K562 (cell line): ENCODE data around the gene TMEM120B. TPM values are rescaled to one million over a fixed set of nuclear protein-coding genes. Genes with fewer than 3 reads are reported as not detected.

Source experiments
- ETV5 ChIP-seq: sonication (generic); formaldehyde crosslinking; IDR thresholded peaks from 2 replicates; pipeline ENCODE4 v1.4.0; 2020; ENCODE audit warnings: low read depth, mild to moderate bottlenecking, missing genetic modification reagents
- EWSR1 ChIP-seq: fragments of 450-650 bp; IDR thresholded peaks from 2 replicates; pipeline ENCODE4 v1.6.1; 2018; ENCODE audit warnings: borderline replicate concordance, mild to moderate bottlenecking, low read depth, moderate library complexity; ENCODE audit not compliant: partially characterized antibody
- GATAD2B ChIP-seq: fragments of 450-650 bp; IDR thresholded peaks from 2 replicates; pipeline ENCODE4 v1.6.1; 2017; ENCODE audit warnings: mild to moderate bottlenecking, borderline replicate concordance
- HDAC6 ChIP-seq: IDR thresholded peaks from 2 replicates; pipeline ENCODE4 v1.6.1; 2012; ENCODE audit warnings: low read depth, mild to moderate bottlenecking, control low read depth, inconsistent platforms, low read length, moderate library complexity
- KAT7 ChIP-seq: sonication (generic); formaldehyde crosslinking; IDR thresholded peaks from 2 replicates; pipeline ENCODE4 v1.8.0; 2022; ENCODE audit warnings: missing genetic modification reagents, mild to moderate bottlenecking, borderline replicate concordance
- MAFG ChIP-seq: fragments of 450-650 bp; conservative IDR thresholded peaks from 2 replicates; pipeline ENCODE4 v1.6.1; 2016; ENCODE audit warnings: missing genetic modification characterization, missing compliant biosample characterization
- MAZ ChIP-seq, 2 experiments: fragments of 450-650 bp in 1 of 2; sonication (generic) in 1 of 2; formaldehyde crosslinking; IDR thresholded peaks in 1 of 2; conservative IDR thresholded peaks in 1 of 2; 2 replicates each; pipeline versions ENCODE4 v1.4.0 to v1.5.0; 2020; ENCODE audit warnings: mild to moderate bottlenecking in 1 of 2, missing genetic modification reagents in 1 of 2
- MNT ChIP-seq, 2 experiments: fragments of 450-650 bp; conservative IDR thresholded peaks; 2 replicates each; pipeline ENCODE4 v1.6.1; 2017; ENCODE audit warnings: mild to moderate bottlenecking in 2 of 2, moderate library complexity in 2 of 2
- MYNN ChIP-seq, 2 experiments: sonication (generic); formaldehyde crosslinking in 1 of 2; IDR thresholded peaks; 2 replicates each; pipeline versions ENCODE4 v1.5.0 to v1.6.1; 2016 to 2020; ENCODE audit warnings: antibody characterized with exemption in 1 of 2, missing genetic modification reagents in 1 of 2
- PHB2 ChIP-seq: fragments of 450-650 bp; IDR thresholded peaks from 2 replicates; pipeline ENCODE4 v1.6.1; 2017; ENCODE audit warnings: low read depth
- PHF8 ChIP-seq: fragments of 200-600 bp; sonication (generic); IDR thresholded peaks from 2 replicates; pipeline ENCODE4 v1.6.1; 2012; ENCODE audit warnings: mixed run types, mild to moderate bottlenecking, inconsistent platforms, low read length, moderate library complexity, borderline replicate concordance
- POLR3G ChIP-seq: IDR thresholded peaks from 2 replicates; pipeline ENCODE4 v1.6.1; 2011; ENCODE audit not compliant: insufficient read length, insufficient replicate concordance; ENCODE audit errors: extremely low read depth
- PPARD ChIP-seq: fragments of 250-450 bp; sonication (Bioruptor Pico); IDR thresholded peaks from 2 replicates; pipeline ENCODE4 v1.8.0; 2022; ENCODE audit warnings: inconsistent platforms, mild to moderate bottlenecking, moderate library complexity
- PRMT5 ChIP-seq: sonication (generic); formaldehyde crosslinking; IDR thresholded peaks from 2 replicates; pipeline ENCODE4 v1.5.0; 2020; ENCODE audit warnings: missing genetic modification reagents
- SETDB1 ChIP-seq: IDR thresholded peaks from one replicate; pipeline ENCODE4 v1.6.1; 2012; ENCODE audit warnings: low read length, control low read depth, inconsistent platforms
- SMAD4 ChIP-seq: fragments of 250-450 bp; sonication (Bioruptor Pico); conservative IDR thresholded peaks from 2 replicates; pipeline ENCODE4 v1.8.0; 2021; ENCODE audit warnings: inconsistent platforms, mild to moderate bottlenecking, moderate library complexity
- SMARCA5 ChIP-seq: fragments of 450-650 bp; IDR thresholded peaks from 2 replicates; pipeline ENCODE4 v1.6.1; 2016
- SMARCE1 ChIP-seq: fragments of 450-650 bp; IDR thresholded peaks from 2 replicates; pipeline ENCODE4 v1.7.1; 2016; ENCODE audit warnings: mild to moderate bottlenecking
- SMC3 ChIP-seq: conservative IDR thresholded peaks from 2 replicates; pipeline ENCODE4 v1.6.1; 2011; ENCODE audit warnings: low read depth, low read length, improper control_type of control experiment; ENCODE audit not compliant: insufficient read depth
- TCF7L2 ChIP-seq: fragments of 150-350 bp; IDR thresholded peaks from 2 replicates; pipeline ENCODE4 v1.6.1; 2016; ENCODE audit warnings: low read depth, mild to moderate bottlenecking, low read length, moderate library complexity
- TOE1 ChIP-seq, 2 experiments: fragments of 450-650 bp in 1 of 2; sonication (generic) in 1 of 2; formaldehyde crosslinking in 1 of 2; IDR thresholded peaks; 2 replicates each; pipeline versions ENCODE4 v1.7.1 to v1.8.0; 2016 to 2022; ENCODE audit warnings: borderline replicate concordance in 2 of 2, mild to moderate bottlenecking in 2 of 2, antibody characterized with exemption in 1 of 2, inconsistent platforms in 1 of 2, low read depth in 1 of 2, missing genetic modification reagents in 1 of 2, moderate library complexity in 1 of 2
- XRCC5 ChIP-seq: fragments of 200-400 bp; formaldehyde crosslinking; IDR thresholded peaks from 2 replicates; pipeline ENCODE4 v1.6.1; 2017; ENCODE audit warnings: low read depth, mild to moderate bottlenecking, low read length
- ZNF165 ChIP-seq: fragments of 250-450 bp; sonication (Bioruptor Pico); IDR thresholded peaks from 2 replicates; pipeline ENCODE4 v1.4.0; 2020; ENCODE audit warnings: borderline replicate concordance
- ZNF512 ChIP-seq: IDR thresholded peaks from 2 replicates; pipeline ENCODE4 v1.6.1; 2016; ENCODE audit warnings: missing genetic modification characterization, missing compliant biosample characterization
- polyA plus RNA-seq, 8 experiments: library from polyadenylated mRNA; depleted of rRNA in 4 of 8; stranded (reverse) in 5 of 8; unstranded in 3 of 8; fragments of >200 nt; fragmentation: Nextera tagmentation in 2 of 8; fragmentation: Illumina TruSeq in 1 of 8; extraction: Ambion mirVana in 2 of 8; extraction: Trizol in 1 of 8; gene quantifications; 2 replicates each; pipeline versions ENCODE4 v1.2.1 to v1.2.3, GENCODE V29; 2011 to 2014; ENCODE audit warnings: inconsistent platforms in 1 of 8, missing spikeins in 1 of 8
- total RNA-seq, 7 experiments: library from RNA; depleted of rRNA in 6 of 7; stranded (reverse); fragments of >200 nt in 6 of 7; fragmentation: Illumina TruSeq in 2 of 7; extraction: Trizol in 2 of 7; gene quantifications; 2 replicates each; pipeline versions ENCODE4 v1.2.1 to v1.2.3, GENCODE V29; 2011 to 2021; ENCODE audit warnings: low replicate concordance in 1 of 7
- TF ChIP-seq, protein P1 (sequence below): fragments of 250-450 bp; sonication (Bioruptor Pico); IDR thresholded peaks from 2 replicates; pipeline ENCODE4 v1.8.0; 2022; ENCODE audit warnings: moderate library complexity, mild to moderate bottlenecking, inconsistent platforms

Gene TMEM120B
- total and polyA plus RNA-seq, 9 of the 15 experiments (the other 6 are each of a cell fraction or from before 2014, with no cell fraction given) = 1.7 to 18.6 (median 7.4) TPM

DNA sequence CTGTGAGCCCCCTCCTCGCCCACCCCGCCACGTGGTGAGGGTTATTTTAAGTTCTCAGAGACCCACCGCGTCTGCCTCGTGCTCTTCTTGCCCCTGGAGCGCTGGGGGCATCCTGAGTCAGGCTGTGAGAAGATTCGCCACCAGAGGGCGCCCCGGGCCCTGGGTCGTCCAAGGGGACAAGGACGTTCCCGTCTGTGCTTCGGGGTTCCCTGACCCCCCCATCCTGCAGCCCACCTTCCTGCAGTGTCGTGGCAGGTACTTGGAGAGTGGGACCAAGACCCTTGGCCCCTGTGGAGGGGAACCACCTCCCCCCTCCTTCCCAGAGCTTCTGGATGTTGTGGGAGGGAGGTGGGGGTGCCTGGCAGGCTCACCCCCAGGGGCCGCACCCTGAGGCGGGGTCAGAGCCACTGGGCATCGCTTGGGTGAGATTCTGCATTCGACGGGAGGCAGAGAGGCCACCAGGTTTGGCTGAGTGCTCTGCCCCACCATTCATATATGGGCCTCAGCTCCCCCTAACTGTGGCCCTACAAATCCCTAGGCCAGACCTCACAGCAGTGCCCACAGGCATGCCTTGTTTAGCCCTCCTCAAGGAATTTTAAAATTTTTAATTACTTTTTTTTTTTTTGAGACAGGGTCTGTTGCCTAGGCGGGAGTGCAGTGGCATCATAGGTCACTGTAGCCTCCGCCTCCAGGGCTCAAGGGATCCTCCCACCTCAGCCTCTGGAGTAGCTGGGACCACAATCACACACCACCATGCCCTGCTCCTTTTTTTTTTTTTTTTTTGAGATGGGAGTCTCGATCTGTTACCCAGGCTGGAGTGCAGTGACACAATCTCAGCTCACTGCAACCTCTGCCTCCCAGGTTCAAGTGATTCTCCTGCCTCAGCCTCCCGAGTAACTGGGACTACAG lies 63.9 kb downstream of the TMEM120B start (continued):
- no peak for TF ChIP-seq EWSR1
- no peak for TF ChIP-seq ETV5
- TF ChIP-seq, protein P1, sequence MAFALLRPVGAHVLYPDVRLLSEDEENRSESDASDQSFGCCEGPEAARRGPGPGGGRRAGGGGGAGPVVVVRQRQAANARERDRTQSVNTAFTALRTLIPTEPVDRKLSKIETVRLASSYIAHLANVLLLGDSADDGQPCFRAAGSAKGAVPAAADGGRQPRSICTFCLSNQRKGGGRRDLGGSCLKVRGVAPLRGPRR (CRISPR knock-in tag) = no peak
- TF ChIP-seq ZNF165 = no peak
- no peak for TF ChIP-seq XRCC5
- peak; percentile 86 for TF ChIP-seq SMC3
- no peak for TF ChIP-seq PPARD (CRISPR knock-in tag)
- TF ChIP-seq PHB2 = no peak
- no peak for TF ChIP-seq ZNF512 (tag)
- TF ChIP-seq PHF8 = no peak
- TF ChIP-seq MAZ (CRISPR knock-in tag; conservative IDR thresholded peaks at IDR 0.05 in 1 of 2, IDR thresholded peaks at IDR 0.05 in 1 of 2) = peak; percentile 47 to 55
- TF ChIP-seq SMARCE1 = no peak
- TF ChIP-seq MYNN (IDR thresholded peaks at IDR 0.05) = no peak
- no peak for TF ChIP-seq MYNN (CRISPR knock-in tag; IDR thresholded peaks at IDR 0.05)
- no peak for TF ChIP-seq SMARCA5
- TF ChIP-seq GATAD2B = no peak
- TF ChIP-seq POLR3G = no peak
- no peak for TF ChIP-seq TCF7L2
- no peak for TF ChIP-seq PRMT5 (CRISPR knock-in tag)
- no peak for TF ChIP-seq SMAD4
- no peak for TF ChIP-seq TOE1 (IDR thresholded peaks at IDR 0.05; ENCODE audit: borderline replicate concordance)
- no peak for TF ChIP-seq TOE1 (CRISPR knock-in tag; IDR thresholded peaks at IDR 0.05; ENCODE audit: borderline replicate concordance, low read depth)
- no peak for TF ChIP-seq SETDB1
- TF ChIP-seq MAFG (tag) = no peak
- no peak for TF ChIP-seq HDAC6
- no peak for TF ChIP-seq KAT7 (CRISPR knock-in tag)
- TF ChIP-seq MNT (conservative IDR thresholded peaks at IDR 0.05) = no peak
